Measurements from ENCODE around the gene ZNF780B.
"Not testable (repeated sequence)": the region's sequence is repeated elsewhere in the genome, so short reads cannot be mapped to it uniquely, and the experiment has no call there.

Gene ZNF780B

DNA sequence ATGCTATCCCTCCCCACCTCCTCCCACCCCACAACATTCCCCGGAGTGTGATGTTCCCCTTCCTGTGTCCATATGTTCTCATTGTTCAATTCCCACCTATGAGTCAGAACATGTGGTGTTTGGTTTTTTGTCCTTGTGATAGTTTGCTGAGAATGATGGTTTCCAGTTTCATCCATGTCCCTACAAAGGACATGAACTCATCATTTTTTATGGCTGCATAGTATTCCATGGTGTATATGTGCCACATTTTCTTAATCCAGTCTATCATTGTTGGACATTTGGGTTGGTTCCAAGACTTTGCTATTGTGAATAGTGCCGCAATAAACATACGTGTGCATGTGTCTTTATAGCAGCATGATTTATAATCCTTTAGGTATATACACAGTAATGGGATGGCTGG lies 18.0 kb downstream of the ZNF780B start:
- DNase-seq (ENCODE audit: low spot score), result not testable (repeated sequence)

GRCh38 chr19:40035996-40036395 lies 20.0 kb downstream of the ZNF780B start:
- no peak for DNase-seq (ENCODE audit: low spot score)

- no peak for DNase-seq (ENCODE audit: low spot score)
These were observed 22.0 kb downstream of the ZNF780B start for GRCh38 chr19:40033989-40034560.

GRCh38 chr19:40026597-40026970 lies 29.4 kb downstream of the ZNF780B start:
- no peak for DNase-seq (ENCODE audit: low spot score)

DNA sequence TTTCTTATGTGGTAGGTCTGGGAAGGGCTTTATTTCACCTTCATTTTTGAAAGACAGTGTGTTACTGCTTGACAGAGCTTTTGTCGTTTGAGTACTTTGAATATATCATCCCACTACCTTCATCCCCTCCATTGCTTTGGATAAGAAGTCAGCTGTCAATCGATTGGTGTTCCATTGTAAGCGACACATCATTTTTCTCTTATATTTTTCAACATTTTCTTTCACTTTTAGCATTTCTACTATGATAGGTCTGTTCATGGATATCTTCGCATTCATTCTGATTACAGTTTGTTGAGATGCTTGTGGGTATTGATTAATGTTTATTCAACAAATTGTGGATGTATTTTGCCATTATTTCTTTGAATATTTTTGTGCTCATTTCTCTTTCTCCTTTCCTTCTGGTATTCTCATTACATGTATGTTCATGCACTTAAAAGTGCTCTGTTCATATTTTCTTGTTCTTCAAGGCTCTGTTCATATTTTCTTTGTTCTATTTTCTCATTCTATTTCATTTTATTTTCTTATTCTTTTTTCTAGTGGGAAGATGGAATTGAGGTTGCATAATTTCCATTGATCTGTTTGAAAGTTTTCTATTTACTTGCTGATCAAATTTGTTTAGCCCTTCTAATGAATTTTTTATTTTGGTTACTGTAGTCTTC lies 30.0 kb downstream of the ZNF780B start:
- DNase-seq (ENCODE audit: low spot score), result no peak

- no peak for DNase-seq (ENCODE audit: low spot score)
These were observed 32.1 kb downstream of the ZNF780B start for GRCh38 chr19:40023969-40024368.

- no peak for DNase-seq (ENCODE audit: low spot score)
These were observed 42.0 kb downstream of the ZNF780B start for GRCh38 chr19:40013991-40014390.

- DNase-seq (ENCODE audit: low spot score), result no peak
These were observed 46.4 kb downstream of the ZNF780B start for GRCh38 chr19:40009674-40010073.

GRCh38 chr19:40006273-40006691 lies 49.7 kb downstream of the ZNF780B start:
- no peak for DNase-seq (ENCODE audit: low spot score)

- no peak for DNase-seq (ENCODE audit: low spot score)
These were observed 50.2 kb downstream of the ZNF780B start for GRCh38 chr19:40005691-40006272.

DNA sequence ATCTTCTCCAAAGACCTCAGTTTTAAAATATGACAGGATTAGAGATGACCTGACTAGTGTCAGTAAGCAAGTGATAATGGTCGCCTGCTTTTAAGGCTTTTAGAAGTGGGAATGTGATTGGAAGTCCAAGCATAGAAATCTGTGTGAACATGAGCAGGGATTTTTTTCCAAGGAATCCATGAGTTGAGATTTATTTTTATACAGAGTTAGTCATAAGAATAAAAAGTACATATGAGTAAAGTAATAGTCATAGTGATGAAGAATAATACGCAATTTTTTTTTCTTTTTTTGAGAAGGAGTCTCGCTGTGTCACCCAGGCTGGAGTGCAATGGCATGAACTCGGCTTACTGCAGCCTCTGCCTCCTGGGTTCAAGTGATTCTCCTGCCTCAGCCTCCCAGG lies 57.5 kb downstream of the ZNF780B start:
- DNase-seq (ENCODE audit: low spot score), result no peak

GRCh38 chr19:39997638-39998216 lies 58.3 kb downstream of the ZNF780B start:
- DNase-seq (ENCODE audit: low spot score), result peak; percentile 8

- peak; percentile 91 for DNase-seq (ENCODE audit: low spot score)
These were observed 59.0 kb downstream of the ZNF780B start, which contains the start of gene ZNF546 for GRCh38 chr19:39996811-39997637. Gene ZNF546 (plus strand): TSS chr19:39997060. CDS start chr19:39998327, 1,267 bp downstream.

GRCh38 chr19:39996218-39996810 lies 59.7 kb downstream of the ZNF780B start:
- peak; percentile 39 for DNase-seq (ENCODE audit: low spot score)

GRCh38 chr19:39995794-39996193 lies 60.2 kb downstream of the ZNF780B start:
- no peak for DNase-seq (ENCODE audit: low spot score)

GRCh38 chr19:39994361-39994760 lies 61.7 kb downstream of the ZNF780B start:
- DNase-seq (ENCODE audit: low spot score), result no peak

DNA sequence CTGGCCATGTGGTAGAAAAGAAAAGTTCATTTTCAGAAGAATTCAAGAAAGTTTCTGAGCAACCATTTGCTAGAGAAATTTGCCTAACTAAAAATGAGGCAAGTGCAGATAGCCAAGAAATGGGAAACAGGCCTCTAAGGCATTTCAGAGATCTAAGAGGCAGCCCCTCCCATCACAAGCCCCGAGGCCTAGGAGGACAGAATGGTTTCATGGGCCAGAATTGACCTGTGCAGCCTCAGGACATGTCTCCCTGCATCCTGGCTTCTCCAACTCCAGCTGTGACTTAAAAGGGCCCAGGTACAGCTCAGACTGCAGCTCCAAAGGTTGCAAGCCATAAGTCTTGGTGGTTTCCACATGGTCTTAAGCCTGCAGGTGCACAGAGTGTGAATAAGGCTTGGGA lies 62.4 kb downstream of the ZNF780B start:
- no peak for DNase-seq (ENCODE audit: low spot score)

DNA sequence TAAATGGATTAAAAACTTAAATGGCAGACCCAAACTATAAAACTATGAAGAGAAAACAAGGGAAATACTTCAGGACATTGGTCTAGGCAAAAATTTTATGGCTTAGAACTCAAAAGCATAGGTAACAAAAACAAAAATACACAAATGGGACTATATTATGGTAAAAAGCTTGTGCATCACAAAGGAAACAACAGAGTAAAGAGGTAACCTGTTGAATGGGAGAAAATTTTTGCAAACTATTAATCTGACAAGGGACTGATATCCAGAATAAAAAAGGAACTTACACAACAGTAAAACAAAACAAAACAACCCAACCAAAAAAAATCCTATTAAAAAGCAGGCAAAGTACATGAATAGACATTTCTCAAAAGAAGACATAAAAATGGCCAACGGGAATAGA lies 68.4 kb downstream of the ZNF780B start:
- DNase-seq (ENCODE audit: low spot score), result no peak

GRCh38 chr19:39987167-39987566 lies 68.9 kb downstream of the ZNF780B start:
- no peak for DNase-seq (ENCODE audit: low spot score)

GRCh38 chr19:39986643-39987042 lies 69.4 kb downstream of the ZNF780B start:
- no peak for DNase-seq (ENCODE audit: low spot score)

GRCh38 chr19:39983695-39984300 lies 72.2 kb downstream of the ZNF780B start:
- DNase-seq (ENCODE audit: low spot score), result no peak
